Measurements from ENCODE around the gene UBR3. TPM values are rescaled to one million over a fixed set of nuclear protein-coding genes. Genes with fewer than 3 reads are reported as not detected.

Gene UBR3
- total RNA-seq, 3 donors from 2014 or later (not counting 1 experiment from before 2014, with no cell fraction given), result 40.8 to 54.5 (median 41.0) TPM

- Mint-ChIP-seq H3K27me3 (ENCODE audit: low read depth in 2 of 2) (no peaks in the 10 kb centered on the region), H3K27ac (no peak overlapping the region), H3K4me3 (no peak overlapping the region), H3K9me3 (no peaks in the 10 kb centered on the region), H3K36me3 (no peaks in the 10 kb centered on the region), H3K4me1 (no peaks in the 10 kb centered on the region)
- DNase-seq, result no peak
- intact Hi-C loops (cut with micrococcal nuclease), result no loop called here
- TF ChIP-seq CTCF (IDR thresholded peaks at IDR 0.05), result no peak
- ATAC-seq, result no peak
- Histone ChIP-seq H3K9me3 (ENCODE audit: control insufficient read depth, insufficient read depth, low read length) (no peaks in the 10 kb centered on the region), H3K4me1 (ENCODE audit: control insufficient read depth, insufficient read depth, low read length) (no peaks in the 10 kb centered on the region), H3K27me3 (ENCODE audit: control insufficient read depth, insufficient read depth, low read length) (no peaks in the 10 kb centered on the region), H3K4me3 (ENCODE audit: low read length) (no peak overlapping the region), H3K27ac (ENCODE audit: low read length) (no peak overlapping the region), H3K36me3 (ENCODE audit: control insufficient read depth, insufficient read depth, low read length) (peaks cover 12% of the 10 kb centered on the region)
- 81% methylated on average over 2 of the region's 2 CpGs for WGBS (ENCODE audit: insufficient coverage)
Measured at GRCh38 chr2:170084820-170085491, 257.7 kb downstream of the UBR3 start.

- WGBS (ENCODE audit: insufficient coverage), result 95% methylated on average over 5 of the region's 5 CpGs
- no peaks in the 10 kb centered on the region for H3K9me3 ChIP-seq (ENCODE audit: control insufficient read depth, insufficient read depth, low read length)
Measured at GRCh38 chr2:170086117-170086688, 258.9 kb downstream of the UBR3 start.

GRCh38 chr2:170086751-170087412, 259.6 kb downstream of the UBR3 start:
- TF ChIP-seq CTCF (IDR thresholded peaks at IDR 0.05), result no peak
- Histone ChIP-seq H3K27me3 (ENCODE audit: control insufficient read depth, insufficient read depth, low read length) (no peaks in the 10 kb centered on the region), H3K36me3 (ENCODE audit: control insufficient read depth, insufficient read depth, low read length) (peaks cover 2% of the 10 kb centered on the region), H3K4me1 (ENCODE audit: control insufficient read depth, insufficient read depth, low read length) (no peaks in the 10 kb centered on the region), H3K4me3 (ENCODE audit: low read length) (no peak overlapping the region), H3K27ac (ENCODE audit: low read length) (no peak overlapping the region), H3K9me3 (ENCODE audit: control insufficient read depth, insufficient read depth, low read length) (peaks cover 3% of the 10 kb centered on the region)
- DNase-seq, result no peak
- Mint-ChIP-seq H3K4me1 (no peaks in the 10 kb centered on the region), H3K36me3 (no peaks in the 10 kb centered on the region), H3K27ac (no peak overlapping the region), H3K4me3 (no peak overlapping the region), H3K27me3 (ENCODE audit: low read depth in 2 of 2) (no peaks in the 10 kb centered on the region), H3K9me3 (no peaks in the 10 kb centered on the region)
- WGBS (ENCODE audit: insufficient coverage), result 97% methylated on average over 1 of the region's 2 CpGs
- ATAC-seq, result no peak
- intact Hi-C loops (cut with micrococcal nuclease), result no loop called here

More at GRCh38 chr2:170086117-170086688, 258.9 kb downstream of the UBR3 start:
- Mint-ChIP-seq H3K4me3 (no peak overlapping the region), H3K9me3 (no peaks in the 10 kb centered on the region), H3K4me1 (no peaks in the 10 kb centered on the region), H3K27ac (no peak overlapping the region), H3K27me3 (ENCODE audit: low read depth in 2 of 2) (no peaks in the 10 kb centered on the region), H3K36me3 (no peaks in the 10 kb centered on the region)
- intact Hi-C loops (cut with micrococcal nuclease), result no loop called here
- H3K27ac ChIP-seq (ENCODE audit: low read length), result no peak overlapping the region
- ATAC-seq, result no peak
- DNase-seq, result no peak
- TF ChIP-seq CTCF (IDR thresholded peaks at IDR 0.05), result no peak
- no peaks in the 10 kb centered on the region for H3K27me3 ChIP-seq (ENCODE audit: control insufficient read depth, insufficient read depth, low read length)
- H3K36me3 ChIP-seq (ENCODE audit: control insufficient read depth, insufficient read depth, low read length), result peaks cover 6% of the 10 kb centered on the region
- no peak overlapping the region for H3K4me3 ChIP-seq (ENCODE audit: low read length)
- no peaks in the 10 kb centered on the region for H3K4me1 ChIP-seq (ENCODE audit: control insufficient read depth, insufficient read depth, low read length)

Data from natural killer cell (primary cell).